Coronary artery (tissue), 2 donors: ENCODE measurements around the gene EFCAB6.
"Not testable (repeated sequence)": the region's sequence is repeated elsewhere in the genome, so short reads cannot be mapped to it uniquely, and the experiment has no call there.

ENCODE experiments used
- DNase-seq: peaks from one replicate; pipeline ENCODE4 v3.0.0-alpha.2; 2017; ENCODE audit warnings: low spot score
- H3K27ac ChIP-seq, 2 donors: fragments of 200-600 bp; sonication (generic); one replicate each; pipeline ENCODE4 v1.5.1; 2016 to 2019
- H3K4me3 ChIP-seq: fragments of 200-600 bp; sonication (generic); 2 replicates; pipeline ENCODE4 v1.5.1; 2016; ENCODE audit warnings: mild to moderate bottlenecking, moderate library complexity
- TF ChIP-seq, protein P1 (sequence below): fragments of 200-600 bp; sonication (generic); IDR thresholded peaks from one replicate; pipeline ENCODE4 v1.5.1; 2019; ENCODE audit warnings: antibody characterized with exemption

The EFCAB6 gene

DNA sequence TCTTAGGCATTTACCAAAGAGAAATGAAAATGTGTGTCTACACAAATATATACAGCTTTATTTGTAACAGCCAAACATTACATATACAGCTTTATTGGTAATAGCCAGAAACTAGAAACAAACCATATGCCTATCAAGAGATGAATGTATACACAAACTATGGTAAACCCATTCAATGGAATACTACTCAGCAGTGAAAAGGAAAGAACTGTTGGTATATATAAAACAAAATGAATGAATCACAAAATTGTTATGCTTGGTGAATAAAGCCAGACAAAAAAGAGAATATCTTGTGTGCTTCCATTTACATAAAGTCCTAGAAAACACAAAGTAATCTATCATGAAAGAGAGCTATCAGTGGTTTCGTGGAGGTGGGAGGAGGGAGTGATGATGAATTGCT, 142.9 kb downstream of the EFCAB6 start:
- H3K4me3 ChIP-seq: no peak overlapping the region
- TF ChIP-seq, protein P1, sequence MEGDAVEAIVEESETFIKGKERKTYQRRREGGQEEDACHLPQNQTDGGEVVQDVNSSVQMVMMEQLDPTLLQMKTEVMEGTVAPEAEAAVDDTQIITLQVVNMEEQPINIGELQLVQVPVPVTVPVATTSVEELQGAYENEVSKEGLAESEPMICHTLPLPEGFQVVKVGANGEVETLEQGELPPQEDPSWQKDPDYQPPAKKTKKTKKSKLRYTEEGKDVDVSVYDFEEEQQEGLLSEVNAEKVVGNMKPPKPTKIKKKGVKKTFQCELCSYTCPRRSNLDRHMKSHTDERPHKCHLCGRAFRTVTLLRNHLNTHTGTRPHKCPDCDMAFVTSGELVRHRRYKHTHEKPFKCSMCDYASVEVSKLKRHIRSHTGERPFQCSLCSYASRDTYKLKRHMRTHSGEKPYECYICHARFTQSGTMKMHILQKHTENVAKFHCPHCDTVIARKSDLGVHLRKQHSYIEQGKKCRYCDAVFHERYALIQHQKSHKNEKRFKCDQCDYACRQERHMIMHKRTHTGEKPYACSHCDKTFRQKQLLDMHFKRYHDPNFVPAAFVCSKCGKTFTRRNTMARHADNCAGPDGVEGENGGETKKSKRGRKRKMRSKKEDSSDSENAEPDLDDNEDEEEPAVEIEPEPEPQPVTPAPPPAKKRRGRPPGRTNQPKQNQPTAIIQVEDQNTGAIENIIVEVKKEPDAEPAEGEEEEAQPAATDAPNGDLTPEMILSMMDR: no peak
- no peak overlapping the region for H3K27ac ChIP-seq
- no peak for DNase-seq

DNA sequence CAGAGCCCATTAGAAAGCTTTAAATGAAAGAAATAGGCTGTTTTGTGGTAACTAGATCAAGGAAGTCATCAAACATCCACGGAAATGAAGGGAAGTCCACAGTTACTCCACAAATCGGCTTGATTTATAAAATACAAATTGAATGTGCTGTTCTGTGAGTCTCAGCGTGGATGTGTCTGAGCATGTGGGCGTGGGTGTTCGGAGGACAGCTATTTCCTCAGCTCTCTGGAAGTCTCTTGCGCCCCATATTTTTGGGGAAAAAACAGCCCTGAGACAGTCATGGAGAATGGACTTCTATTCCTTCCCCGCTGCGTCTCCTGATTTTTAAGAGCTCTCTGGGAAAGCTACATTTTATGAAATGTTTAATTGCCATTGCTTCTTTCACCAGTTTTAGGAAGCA, 144.4 kb downstream of the EFCAB6 start:
- Histone ChIP-seq H3K4me3 (no peak overlapping the region), H3K27ac (no peak overlapping the region)
- DNase-seq: no peak
- TF ChIP-seq, protein P1: no peak

DNA sequence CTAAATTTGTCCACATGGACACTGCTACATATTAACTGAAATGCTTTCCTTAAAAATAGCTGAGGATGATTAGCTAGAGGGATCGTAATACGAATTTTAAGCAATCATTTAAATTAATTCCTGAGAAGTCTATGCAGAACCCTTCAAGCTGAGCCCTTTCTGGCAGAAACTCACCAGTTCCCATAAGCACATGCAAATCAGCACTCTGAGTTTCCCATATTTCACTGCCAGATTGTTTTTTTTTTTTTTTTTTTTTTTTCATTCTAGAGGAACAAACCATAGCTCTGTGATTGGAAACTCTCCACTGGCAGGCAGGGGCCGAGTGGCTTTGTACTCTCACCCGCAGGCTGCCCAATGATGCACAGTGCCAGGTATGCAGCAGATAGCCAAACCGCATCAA, 145.6 kb downstream of the EFCAB6 start:
- no peak for DNase-seq
- TF ChIP-seq, protein P1: no peak
- Histone ChIP-seq H3K4me3 (no peak overlapping the region), H3K27ac (no peak overlapping the region)

DNA sequence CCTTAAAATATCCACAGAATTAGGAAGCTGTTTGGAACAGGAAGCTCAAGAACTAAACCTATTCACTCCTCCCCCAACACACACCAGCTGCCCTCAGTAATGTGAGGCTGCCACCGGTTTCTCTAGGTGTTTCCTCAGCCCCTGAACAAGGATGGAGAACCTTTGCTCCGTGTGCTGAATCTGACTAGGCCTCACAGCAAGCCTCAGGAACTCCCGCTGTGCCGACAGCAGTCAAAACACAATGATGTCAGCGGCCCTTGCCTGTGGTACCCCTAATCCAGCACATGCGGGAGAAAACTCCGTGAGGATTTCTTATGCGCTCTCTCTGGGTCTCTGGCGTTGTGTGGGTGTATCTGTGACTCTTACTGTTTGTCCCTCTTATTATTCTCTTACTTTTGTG, 153.3 kb downstream of the EFCAB6 start:
- Histone ChIP-seq H3K4me3 (no peak overlapping the region), H3K27ac (no peak overlapping the region)
- DNase-seq: no peak
- TF ChIP-seq, protein P1: no peak

DNA sequence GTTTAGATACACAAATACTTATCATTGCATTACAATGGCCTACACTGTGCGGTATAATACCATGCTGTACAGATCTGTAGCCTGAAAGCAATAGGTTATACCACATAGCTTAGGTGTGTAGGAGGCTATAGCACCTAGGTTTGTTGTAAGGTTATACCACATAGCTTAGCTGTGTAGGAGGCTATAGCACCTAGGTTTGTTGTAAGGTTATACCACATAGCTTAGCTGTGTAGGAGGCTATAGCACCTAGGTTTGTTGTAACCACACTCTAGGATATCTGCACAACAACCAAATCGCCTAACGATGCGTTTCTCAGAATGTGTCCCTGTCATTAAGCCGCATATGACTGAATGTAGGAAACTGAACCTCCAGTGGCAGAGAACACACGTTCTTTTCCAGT, 155.5 kb downstream of the EFCAB6 start:
- DNase-seq, H3K27ac ChIP-seq, H3K4me3 ChIP-seq: not testable (repeated sequence)

DNA sequence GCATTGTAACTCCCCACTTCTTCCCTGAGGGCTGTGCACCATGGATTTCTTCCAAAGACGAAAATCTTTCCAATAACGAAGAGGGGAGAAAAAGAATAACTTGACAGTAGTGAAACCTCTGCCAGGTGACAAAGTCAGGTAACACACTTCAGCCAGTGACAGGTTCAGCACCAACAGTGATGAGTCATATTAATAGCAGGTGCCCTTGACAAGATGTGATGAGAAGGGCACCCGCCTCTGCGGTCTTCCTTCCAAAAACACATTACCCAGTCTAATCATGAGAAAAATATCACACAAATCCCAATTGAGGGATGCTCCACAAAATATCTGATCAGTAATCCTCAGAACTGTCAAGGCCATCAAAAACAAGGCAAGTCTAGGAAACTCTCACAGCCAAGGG, 157.8 kb downstream of the EFCAB6 start:
- TF ChIP-seq, protein P1: no peak
- Histone ChIP-seq H3K27ac (no peak overlapping the region), H3K4me3 (no peak overlapping the region)
- no peak for DNase-seq

DNA sequence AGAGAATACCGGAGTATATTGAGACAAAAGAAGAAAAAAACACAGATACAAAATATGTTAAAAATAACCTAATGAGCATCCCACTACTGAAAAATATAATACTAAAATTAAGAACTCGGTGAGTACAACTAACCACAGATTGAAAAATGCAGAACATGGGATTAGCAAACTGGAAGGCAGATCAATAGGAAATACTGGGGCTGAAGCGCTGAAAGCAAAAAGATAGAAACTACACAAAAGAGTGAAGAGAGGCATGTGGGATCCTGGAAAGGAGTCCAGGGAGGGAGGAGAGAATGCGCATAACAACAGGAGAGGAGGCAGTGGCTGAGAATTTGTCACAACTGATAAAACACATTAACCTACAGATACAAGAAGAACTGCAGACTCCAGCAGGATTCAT, 159.3 kb downstream of the EFCAB6 start:
- TF ChIP-seq, protein P1: no peak
- Histone ChIP-seq H3K4me3 (no peak overlapping the region), H3K27ac (no peak overlapping the region)
- DNase-seq: no peak

DNA sequence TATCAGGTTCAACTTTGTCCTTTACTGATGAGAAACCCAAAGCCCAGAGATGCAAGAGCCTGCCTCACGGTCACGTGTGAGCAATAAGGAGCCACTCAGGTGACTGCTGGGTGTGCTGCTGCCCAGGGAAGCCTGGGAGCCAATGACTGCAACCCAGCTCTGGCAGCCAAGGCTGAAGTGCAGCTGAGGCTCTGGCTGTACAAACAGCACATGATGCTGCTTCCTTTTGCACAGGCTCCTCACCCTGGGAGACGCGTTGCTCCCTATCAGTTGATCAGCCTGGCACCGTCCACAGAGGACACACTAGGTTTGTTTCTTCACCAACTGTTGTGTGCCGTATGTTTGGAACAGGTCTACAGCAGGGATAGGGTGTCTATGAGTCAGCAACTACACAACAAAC, 168.7 kb downstream of the EFCAB6 start:
- TF ChIP-seq, protein P1: no peak
- no peak overlapping the region for H3K4me3 ChIP-seq
- no peak for DNase-seq
- H3K27ac ChIP-seq: no peak overlapping the region
